GM06990 (cell line): ENCODE data around the gene GAB3.

ENCODE experiments used
- DNase-seq: peaks from one replicate; pipeline ENCODE4 v3.0.0-alpha.2; 2011; ENCODE audit not compliant: insufficient read length; ENCODE audit errors: extremely low read depth
- H3K27me3 ChIP-seq: replicated peaks from 2 replicates; pipeline ENCODE4 v1.6.0; 2011; ENCODE audit warnings: low read length; ENCODE audit not compliant: control insufficient read depth, insufficient read depth
- H3K36me3 ChIP-seq: 2 replicates; pipeline ENCODE4 v1.5.1; 2011; ENCODE audit warnings: low read length; ENCODE audit not compliant: control insufficient read depth, insufficient read depth
- H3K4me3 ChIP-seq: replicated peaks from 2 replicates; pipeline ENCODE4 v1.5.1; 2011; ENCODE audit warnings: low read depth, mild to moderate bottlenecking, control low read depth, low read length
- TF ChIP-seq, protein P1 (sequence below): IDR thresholded peaks from 2 replicates; pipeline ENCODE4 v1.5.1; 2011; ENCODE audit warnings: low read length, control low read depth, mild to moderate bottlenecking, inconsistent platforms; ENCODE audit not compliant: insufficient read depth, poor library complexity, severe bottlenecking

GAB3 gene

GRCh38 chrX:154731184-154731583, 19.7 kb downstream of the GAB3 start:
- DNase-seq = no peak
- no peaks in the 10 kb centered on the region for H3K27me3 ChIP-seq
- no peak overlapping the region for H3K4me3 ChIP-seq
- TF ChIP-seq, protein P1, sequence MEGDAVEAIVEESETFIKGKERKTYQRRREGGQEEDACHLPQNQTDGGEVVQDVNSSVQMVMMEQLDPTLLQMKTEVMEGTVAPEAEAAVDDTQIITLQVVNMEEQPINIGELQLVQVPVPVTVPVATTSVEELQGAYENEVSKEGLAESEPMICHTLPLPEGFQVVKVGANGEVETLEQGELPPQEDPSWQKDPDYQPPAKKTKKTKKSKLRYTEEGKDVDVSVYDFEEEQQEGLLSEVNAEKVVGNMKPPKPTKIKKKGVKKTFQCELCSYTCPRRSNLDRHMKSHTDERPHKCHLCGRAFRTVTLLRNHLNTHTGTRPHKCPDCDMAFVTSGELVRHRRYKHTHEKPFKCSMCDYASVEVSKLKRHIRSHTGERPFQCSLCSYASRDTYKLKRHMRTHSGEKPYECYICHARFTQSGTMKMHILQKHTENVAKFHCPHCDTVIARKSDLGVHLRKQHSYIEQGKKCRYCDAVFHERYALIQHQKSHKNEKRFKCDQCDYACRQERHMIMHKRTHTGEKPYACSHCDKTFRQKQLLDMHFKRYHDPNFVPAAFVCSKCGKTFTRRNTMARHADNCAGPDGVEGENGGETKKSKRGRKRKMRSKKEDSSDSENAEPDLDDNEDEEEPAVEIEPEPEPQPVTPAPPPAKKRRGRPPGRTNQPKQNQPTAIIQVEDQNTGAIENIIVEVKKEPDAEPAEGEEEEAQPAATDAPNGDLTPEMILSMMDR = no peak
- no peaks in the 10 kb centered on the region for H3K36me3 ChIP-seq

DNA sequence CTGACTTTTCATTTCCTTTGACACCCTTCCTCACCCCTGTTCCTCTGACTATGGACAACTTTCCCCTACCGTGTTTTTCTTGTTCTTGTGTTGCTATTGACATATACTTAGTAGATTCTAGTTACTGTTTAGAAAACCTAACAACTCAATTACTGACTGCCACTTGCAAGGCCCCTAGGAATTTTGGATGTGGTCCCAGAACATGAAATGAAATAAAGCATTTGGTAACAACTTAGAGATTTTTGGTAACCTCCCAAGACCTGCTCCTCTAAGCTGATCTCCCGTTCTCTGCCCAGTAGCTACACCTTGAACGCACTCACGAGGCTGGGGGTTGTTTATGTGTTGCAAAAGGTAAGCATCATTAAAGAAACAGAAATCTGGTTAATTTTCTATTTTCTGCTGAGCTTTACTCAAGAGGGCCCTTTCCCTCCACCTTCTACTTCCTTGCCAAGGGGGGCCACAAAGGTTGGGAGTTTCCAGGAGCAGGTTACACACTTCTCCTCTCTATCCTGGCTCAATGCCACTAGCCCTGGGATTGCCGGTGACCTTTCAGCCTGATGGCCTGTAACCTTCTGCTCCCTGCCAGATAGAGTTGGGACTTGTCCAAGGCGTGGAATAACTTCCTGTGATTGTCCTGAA, 20.5 kb downstream of the GAB3 start:
- no peaks in the 10 kb centered on the region for H3K27me3 ChIP-seq
- TF ChIP-seq, protein P1 = no peak
- H3K36me3 ChIP-seq = no peaks in the 10 kb centered on the region
- DNase-seq = no peak
- no peak overlapping the region for H3K4me3 ChIP-seq

GRCh38 chrX:154729439-154729838, 21.4 kb downstream of the GAB3 start:
- Histone ChIP-seq H3K36me3 (no peaks in the 10 kb centered on the region), H3K27me3 (no peaks in the 10 kb centered on the region), H3K4me3 (no peak overlapping the region)
- TF ChIP-seq, protein P1 = no peak
- no peak for DNase-seq

GRCh38 chrX:154728431-154729190, 22.3 kb downstream of the GAB3 start:
- Histone ChIP-seq H3K4me3 (no peak overlapping the region), H3K27me3 (no peaks in the 10 kb centered on the region), H3K36me3 (no peaks in the 10 kb centered on the region)
- TF ChIP-seq, protein P1 = no peak
- no peak for DNase-seq

DNA sequence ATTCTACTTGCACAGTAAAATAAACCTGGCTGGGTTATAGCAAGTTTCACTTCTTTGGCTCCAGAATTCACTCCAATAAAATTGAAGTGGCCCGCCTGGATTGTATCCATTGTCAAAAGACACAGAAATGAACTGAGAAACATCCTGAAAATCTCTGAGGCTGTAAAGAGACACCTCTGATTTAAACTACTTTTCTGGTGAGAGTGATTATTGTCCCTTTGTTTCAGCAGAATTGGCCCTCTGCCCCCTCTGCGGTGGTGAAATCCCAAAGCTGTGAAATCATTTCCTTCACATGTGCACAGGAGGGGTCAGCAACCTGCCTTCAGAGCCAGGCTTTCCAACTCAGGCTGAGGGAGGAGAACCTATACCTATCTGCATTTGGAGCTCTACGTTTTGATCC, 23.0 kb downstream of the GAB3 start:
- DNase-seq = no peak

More for the DNA sequence above, 23.0 kb downstream of the GAB3 start:
- H3K36me3 ChIP-seq = no peaks in the 10 kb centered on the region
- TF ChIP-seq, protein P1 = no peak
- H3K27me3 ChIP-seq = no peaks in the 10 kb centered on the region
- no peak overlapping the region for H3K4me3 ChIP-seq
